GM12878 (cell line): ENCODE data around the gene OPN1MW3. TPM values are rescaled to one million over a fixed set of nuclear protein-coding genes. Genes with fewer than 3 reads are reported as not detected.
"Not testable (repeated sequence)": the region's sequence is repeated elsewhere in the genome, so short reads cannot be mapped to it uniquely, and the experiment has no call there.

Experiments
- ATAC-seq: fragments of 200-7000 bp; cut with Tn5 transposase; 3 replicates; pipeline ENCODE4 v1.9.1; 2020; ENCODE audit warnings: mild to moderate bottlenecking, moderate library complexity
- BruUV-seq: library from RNA; stranded (reverse); fragments of 400-500 nt; replicated peaks from 2 replicates; lab custom pipeline; 2021; lab: Mats Ljungman, UMichigan
- CTCF ChIA-PET: fragments of 300-600 bp; sonication (Branson Sonifier 250); formaldehyde crosslinking; extraction: SDS; loops from one replicate; lab custom pipeline; 2021; ENCODE audit warnings: inconsistent platforms; lab: Yijun Ruan, JAX
- POLR2A ChIA-PET: fragments of 350-600 bp; formaldehyde crosslinking; extraction: SDS; loops from one replicate; lab custom pipeline; 2021; ENCODE audit warnings: inconsistent platforms; lab: Charles Lee
- RAD21 ChIA-PET: fragments of 300-600 bp; sonication (Branson Sonifier 250); formaldehyde crosslinking; loops from one replicate; lab custom pipeline; 2023; ENCODE audit warnings: antibody characterized with exemption; ENCODE audit not compliant: unreplicated experiment; lab: Charles Lee
- SMC1A ChIA-PET: fragments of 300-600 bp; sonication (Branson Sonifier 250); formaldehyde crosslinking; loops from one replicate; lab custom pipeline; 2023; ENCODE audit not compliant: unreplicated experiment, uncharacterized antibody; lab: Charles Lee
- DNase-seq: peaks from one replicate; pipeline ENCODE4 v3.0.0-alpha.2; 2011; ENCODE audit warnings: low read depth, low spot score
- FAIRE-seq: peaks from 3 replicates; lab custom pipeline; 2011; peaks lifted over from hg19 to GRCh38; lab: Jason Lieb, UNC
- H2AFZ ChIP-seq: 2 replicates; pipeline ENCODE4 v1.6.0; 2011; ENCODE audit warnings: low read depth, low read length, control low read depth; ENCODE audit not compliant: control insufficient read depth
- H3K27ac ChIP-seq: 2 replicates; pipeline ENCODE4 v1.5.1; 2011; ENCODE audit warnings: control low read depth; ENCODE audit not compliant: control insufficient read depth, insufficient read depth
- H3K27me3 ChIP-seq, 2 experiments: replicated peaks in 1 of 2; 2 replicates each; pipeline versions ENCODE4 v1.6.0 to v1.6.1; 2011; ENCODE audit warnings: low read length in 1 of 2; ENCODE audit not compliant: control insufficient read depth in 2 of 2, insufficient read depth in 2 of 2
- H3K36me3 ChIP-seq, 2 experiments: 2 replicates each; pipeline ENCODE4 v1.5.1; 2011; ENCODE audit warnings: low read length in 1 of 2; ENCODE audit not compliant: control insufficient read depth in 2 of 2, insufficient read depth in 2 of 2
- H3K4me1 ChIP-seq: 2 replicates; pipeline ENCODE4 v1.6.1; 2011; ENCODE audit warnings: mild to moderate bottlenecking, low read length, moderate library complexity, mixed read lengths; ENCODE audit not compliant: control insufficient read depth, insufficient read depth
- H3K4me2 ChIP-seq: 2 replicates; pipeline ENCODE4 v1.6.0; 2011; ENCODE audit warnings: control low read depth; ENCODE audit not compliant: control insufficient read depth, insufficient read depth
- H3K4me3 ChIP-seq: fragments of 200-600 bp; sonication (generic); 2 replicates; pipeline ENCODE4 v1.5.1; 2016
- H3K79me2 ChIP-seq: 2 replicates; pipeline ENCODE4 v1.6.0; 2011; ENCODE audit warnings: low read length; ENCODE audit not compliant: control insufficient read depth, insufficient read depth
- H3K9ac ChIP-seq: 2 replicates; pipeline ENCODE4 v1.8.0; 2011; ENCODE audit warnings: low read length, control low read depth, mixed read lengths; ENCODE audit not compliant: control insufficient read depth, insufficient read depth
- H3K9me3 ChIP-seq: replicated peaks from 3 replicates; pipeline ENCODE4 v1.5.1; 2011; ENCODE audit warnings: mild to moderate bottlenecking, low read length; ENCODE audit not compliant: control insufficient read depth, insufficient read depth
- H4K20me1 ChIP-seq: 2 replicates; pipeline ENCODE4 v1.6.0; 2011; ENCODE audit not compliant: control insufficient read depth, insufficient read depth
- WGBS: methylation state at CpG from one replicate; pipeline ENCODE4 v1.1.6; 2016; ENCODE audit warnings: low lambda C conversion rate; ENCODE audit not compliant: insufficient replicate concordance, insufficient coverage; ENCODE audit errors: missing lambda C conversion rate; 5-methylcytosine and 5-hydroxymethylcytosine counted together
- in situ Hi-C: fragments of 300-500 bp; cut with MboI; formaldehyde crosslinking; loops from 9 replicates; pipeline ENCODE4 v1.14.3; 2018; ENCODE audit warnings: mixed read lengths
- intact Hi-C: fragments of 100-400 bp; cut with micrococcal nuclease; formaldehyde crosslinking; loops from one replicate; pipeline ENCODE4 v1.14.2; 2022; ENCODE audit not compliant: unreplicated experiment
- polyA plus RNA-seq, 11 experiments: library from polyadenylated mRNA; depleted of rRNA in 4 of 11; unstranded in 6 of 11; stranded (reverse) in 5 of 11; fragments of >200 nt; fragmentation: Nextera tagmentation in 4 of 11; fragmentation: Illumina TruSeq in 1 of 11; extraction: Ambion mirVana in 4 of 11; extraction: Trizol in 1 of 11; gene quantifications; 1 replicate in 1 of 11; 2 replicates in 10 of 11; pipeline versions ENCODE4 v1.2.1 to v1.2.3, GENCODE V29; 2011 to 2016; ENCODE audit warnings: inconsistent platforms in 2 of 11, missing spikeins in 2 of 11, low read depth in 1 of 11
- total RNA-seq, 4 experiments: library from RNA; depleted of rRNA in 3 of 4; stranded (reverse); fragments of >200 nt in 3 of 4; fragmentation: Illumina TruSeq in 1 of 4; extraction: Trizol in 1 of 4; gene quantifications; 2 replicates each; pipeline versions ENCODE4 v1.2.1 to v1.2.3, GENCODE V29; 2013 to 2021

OPN1MW3 gene
- total and polyA plus RNA-seq, 10 of the 15 experiments (the other 5 are each of a cell fraction or from before 2014, with no cell fraction given) = not detected

DNA sequence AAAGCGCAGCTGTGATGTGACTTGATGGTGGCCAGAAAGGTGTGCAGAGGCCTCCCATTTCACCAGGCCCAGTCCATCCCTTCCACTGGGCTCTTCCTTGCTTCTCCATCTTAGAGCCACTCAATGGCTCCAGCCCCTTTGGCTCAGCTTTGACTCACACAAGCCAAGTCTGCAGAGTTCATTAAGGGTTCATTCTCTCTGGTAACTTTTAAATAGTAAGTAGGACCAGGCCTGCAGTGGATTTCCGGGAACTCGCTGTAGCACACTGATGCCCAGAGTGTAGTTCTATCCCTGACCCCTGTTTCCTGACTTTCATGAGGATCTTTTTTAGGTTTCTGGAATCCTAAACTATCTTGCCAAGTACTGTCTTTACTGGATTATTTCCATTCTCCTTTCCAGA, 25.9 kb upstream of the OPN1MW3 start:
- RAD21 ChIA-PET, intact Hi-C loops, H2AFZ ChIP-seq, in situ Hi-C loops, H3K9me3 ChIP-seq, SMC1A ChIA-PET, H3K9ac ChIP-seq, H3K4me1 ChIP-seq, DNase-seq, BruUV-seq, H3K27ac ChIP-seq, H3K4me2 ChIP-seq, H3K36me3 ChIP-seq, POLR2A ChIA-PET, H3K27me3 ChIP-seq, H4K20me1 ChIP-seq, ATAC-seq, H3K79me2 ChIP-seq, CTCF ChIA-PET, H3K4me3 ChIP-seq, FAIRE-seq: not testable (repeated sequence)
- WGBS = no CpG with 5 or more reads among the region's 3 CpGs

DNA sequence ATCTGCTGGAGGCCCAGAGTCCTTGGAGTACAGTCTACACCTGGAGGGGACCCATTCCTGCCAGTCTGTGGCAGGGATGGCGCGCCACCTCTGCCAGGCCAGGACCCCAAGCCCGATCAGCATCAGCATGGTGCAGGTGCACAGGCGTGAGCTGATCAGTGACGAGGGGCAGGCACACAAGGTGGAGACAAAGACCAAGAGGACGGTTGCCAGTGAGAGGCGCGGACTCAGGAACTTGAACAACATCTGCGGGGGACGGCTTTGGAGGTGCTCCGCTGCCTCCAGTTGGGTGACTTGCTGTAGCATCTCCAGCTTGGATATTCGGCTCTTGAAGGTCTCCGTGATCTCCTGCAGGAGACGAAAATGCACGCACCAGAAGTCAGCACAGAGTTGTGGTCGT, 23.8 kb upstream of the OPN1MW3 start:
- in situ Hi-C loops, H3K79me2 ChIP-seq, intact Hi-C loops, FAIRE-seq, H3K27ac ChIP-seq, SMC1A ChIA-PET, H3K4me3 ChIP-seq, DNase-seq, H4K20me1 ChIP-seq, POLR2A ChIA-PET, CTCF ChIA-PET, H3K36me3 ChIP-seq, H3K27me3 ChIP-seq, H3K9ac ChIP-seq, H3K9me3 ChIP-seq, H3K4me2 ChIP-seq, ATAC-seq, BruUV-seq, RAD21 ChIA-PET, H2AFZ ChIP-seq, H3K4me1 ChIP-seq: not testable (repeated sequence)
- WGBS = no CpG with 5 or more reads among the region's 16 CpGs

DNA sequence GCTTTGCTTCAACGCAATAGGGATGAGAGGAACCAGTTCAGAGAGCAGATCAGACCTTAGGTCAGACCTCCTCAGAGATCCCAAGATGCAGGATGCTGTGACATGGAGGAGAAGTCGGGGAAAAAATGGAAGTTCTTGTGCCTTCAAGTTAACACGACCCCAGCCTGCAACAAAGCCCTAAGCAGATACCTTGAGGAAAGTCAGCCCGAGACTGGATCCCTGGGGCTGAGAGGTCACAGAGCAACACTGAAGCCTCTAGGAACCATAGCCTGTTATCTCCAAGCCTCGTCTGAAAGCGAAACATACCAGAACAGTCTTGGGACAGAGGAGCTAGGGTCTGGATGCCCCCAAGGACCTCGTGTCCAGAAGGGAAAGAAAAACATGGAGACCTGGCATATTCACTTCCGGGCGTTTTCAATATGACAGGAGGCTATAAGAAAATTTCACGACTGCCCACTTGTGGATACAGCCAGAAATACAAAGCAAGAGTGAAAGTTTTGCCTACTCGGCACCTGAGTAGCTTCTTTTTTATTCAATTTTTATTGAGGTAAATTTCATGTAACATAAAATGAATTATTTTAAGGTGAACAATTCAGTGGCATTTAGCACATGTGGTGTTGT, 18.3 kb upstream of the OPN1MW3 start:
- H3K4me2 ChIP-seq, FAIRE-seq, H3K9me3 ChIP-seq, RAD21 ChIA-PET, intact Hi-C loops, H3K27ac ChIP-seq, H3K36me3 ChIP-seq, DNase-seq, SMC1A ChIA-PET, CTCF ChIA-PET, H3K4me1 ChIP-seq, H3K27me3 ChIP-seq, ATAC-seq, H3K9ac ChIP-seq, in situ Hi-C loops, H2AFZ ChIP-seq, POLR2A ChIA-PET, H3K79me2 ChIP-seq, H4K20me1 ChIP-seq, BruUV-seq, H3K4me3 ChIP-seq: not testable (repeated sequence)
- WGBS = 28% methylated on average over 7 of the region's 11 CpGs

DNA sequence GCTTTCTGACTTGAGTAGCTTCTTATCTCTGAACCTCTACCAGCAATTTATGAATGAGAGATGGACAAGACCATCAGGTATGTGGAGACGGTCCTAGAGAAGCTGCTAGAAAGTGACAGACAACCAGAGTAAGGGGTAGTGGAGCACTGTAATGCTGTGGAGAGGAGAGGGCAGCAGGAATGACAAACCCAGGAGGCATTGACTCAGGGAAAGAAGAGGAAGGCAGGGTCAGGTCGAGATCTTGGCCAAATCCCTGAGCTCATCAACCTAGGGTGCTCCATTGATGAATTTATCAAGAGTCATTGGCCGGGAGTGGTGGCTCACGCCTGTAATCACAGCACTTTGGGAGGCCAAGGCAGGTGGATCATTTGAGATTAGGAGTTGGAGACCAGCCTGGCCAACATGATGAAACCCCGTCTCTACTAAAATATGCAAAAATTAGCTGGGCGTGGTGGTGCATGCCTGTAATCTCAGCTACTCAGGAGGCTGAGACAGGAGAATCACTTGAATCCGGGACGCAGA, 17.3 kb upstream of the OPN1MW3 start:
- RAD21 ChIA-PET, H3K9me3 ChIP-seq, CTCF ChIA-PET, H3K36me3 ChIP-seq, H3K4me1 ChIP-seq, H4K20me1 ChIP-seq, DNase-seq, ATAC-seq, FAIRE-seq, H3K4me3 ChIP-seq, intact Hi-C loops, BruUV-seq, in situ Hi-C loops, H3K27ac ChIP-seq, H2AFZ ChIP-seq, H3K27me3 ChIP-seq, POLR2A ChIA-PET, H3K9ac ChIP-seq, H3K79me2 ChIP-seq, H3K4me2 ChIP-seq, SMC1A ChIA-PET: not testable (repeated sequence)
- 26% methylated on average over 6 of the region's 8 CpGs for WGBS
